LHCN-M2 (cell line): ENCODE results near the gene MRPL40. TPM values are rescaled to one million over a fixed set of nuclear protein-coding genes. Genes with fewer than 3 reads are reported as not detected.

Source experiments
- DNase-seq: peaks from one replicate; pipeline ENCODE4 v3.0.0-alpha.2; 2012; ENCODE audit warnings: low read depth
- total RNA-seq: library from RNA; depleted of rRNA; stranded (reverse); fragments of >200 nt; gene quantifications from 2 replicates; pipeline ENCODE4 v1.2.3, GENCODE V29; 2014; rRNA removed

MRPL40 gene
- total RNA-seq, 1 experiment from 2014 or later: 51.0 TPM

DNA sequence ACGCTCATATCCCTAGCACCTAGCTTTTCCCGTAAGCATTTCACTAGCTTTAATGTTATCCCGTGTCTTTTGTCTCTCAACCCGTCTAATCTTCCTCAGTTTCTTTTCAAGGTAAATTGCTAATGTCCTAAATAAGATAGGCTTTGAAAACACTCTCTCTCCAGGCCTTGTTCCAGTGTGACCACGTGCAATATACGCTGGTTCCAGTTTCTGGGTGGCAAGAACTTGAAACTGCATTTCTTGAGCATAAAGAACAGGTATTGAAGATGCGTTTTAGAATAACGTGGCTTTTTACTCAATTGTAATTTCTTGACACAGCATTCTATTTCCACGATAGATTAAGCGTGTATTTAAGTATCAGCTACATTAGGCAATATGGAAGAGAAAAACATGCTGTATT lies 48.4 kb downstream of the MRPL40 start:
- no peak for DNase-seq

DNA sequence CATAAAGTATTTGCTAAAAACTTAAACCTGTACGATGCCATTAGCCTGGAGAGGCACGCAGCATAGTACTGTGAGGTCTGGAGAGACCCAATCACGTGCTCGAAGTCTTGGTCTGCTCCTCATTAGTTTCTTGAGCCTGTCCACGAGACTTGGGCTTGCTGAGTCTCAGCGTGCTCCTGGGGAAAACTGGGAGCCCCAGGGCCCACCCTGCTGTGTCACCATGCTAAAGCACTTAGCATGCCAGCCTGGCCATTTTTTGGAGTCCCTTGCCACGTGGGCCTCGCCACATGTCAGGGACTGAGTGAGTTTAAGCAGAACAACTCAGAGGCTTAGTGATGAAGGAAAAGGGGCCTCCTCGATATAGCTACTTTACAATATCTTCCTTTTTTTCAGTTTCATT lies 50.0 kb downstream of the MRPL40 start:
- DNase-seq: no peak

DNA sequence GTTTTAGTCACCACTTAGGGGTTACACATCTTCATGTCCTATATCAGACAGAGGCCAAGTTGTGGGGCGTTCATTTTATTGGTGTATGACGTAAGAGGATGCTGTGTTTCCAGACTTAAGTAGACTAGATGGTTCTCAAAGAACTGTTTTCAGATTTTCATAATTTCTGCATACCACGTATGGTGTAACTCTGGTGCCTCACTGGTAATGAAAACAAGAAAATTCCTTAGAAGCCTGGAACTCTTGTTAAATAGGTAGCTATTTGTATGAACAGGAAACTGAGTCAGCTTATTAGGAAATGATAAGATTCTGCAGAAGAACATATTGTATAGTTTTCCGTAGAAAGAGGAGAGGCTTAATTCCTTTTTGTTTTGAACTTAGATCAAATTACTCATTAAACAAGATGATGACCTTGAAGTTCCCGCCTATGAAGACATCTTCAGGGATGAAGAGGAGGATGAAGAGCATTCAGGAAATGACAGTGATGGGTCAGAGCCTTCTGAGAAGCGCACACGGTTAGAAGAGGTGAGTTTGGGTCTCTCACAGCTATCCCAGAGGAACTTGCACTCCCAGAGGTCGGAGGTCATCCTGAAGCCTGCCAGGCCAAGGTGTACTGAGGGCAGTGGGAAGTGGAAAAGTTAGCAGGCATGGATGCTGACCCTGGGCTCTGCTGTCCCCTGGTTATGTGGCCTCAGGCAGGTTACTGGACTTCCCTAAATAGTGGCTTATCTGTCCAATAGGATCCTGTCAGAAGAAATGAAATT lies 51.3 kb downstream of the MRPL40 start:
- DNase-seq: no peak

Other genes starting within 250 kb of the MRPL40 start
- gene CLTCL1, start 140.8 kb upstream of the MRPL40 start, total RNA-seq: 14.4 and 17.7 TPM in 2 replicates
- gene HIRA, start 812 bp upstream of the MRPL40 start, total RNA-seq: 19.1 and 27.0 TPM in 2 replicates
- 20.2 and 21.0 TPM in 2 replicates for gene C22orf39, start 15.2 kb downstream of the MRPL40 start, total RNA-seq
- 81.3 and 82.5 TPM in 2 replicates for gene UFD1, start 46.6 kb downstream of the MRPL40 start, total RNA-seq
- 62.3 and 67.6 TPM in 2 replicates for gene CDC45, start 47.4 kb downstream of the MRPL40 start, total RNA-seq
- gene CLDN5, start 91.9 kb downstream of the MRPL40 start, total RNA-seq: 4.9 and 11.1 TPM in 2 replicates